OCI-LY1 (cell line): ENCODE results near the gene PTPRN2.

Experiments used
- H2AFZ ChIP-seq: fragments of 200-600 bp; sonication (generic), shearing (Covaris generic); 2 replicates; pipeline ENCODE4 v1.6.0; 2014; ENCODE audit warnings: antibody characterized with exemption, mild to moderate bottlenecking, low read length
- H3F3A ChIP-seq: fragments of 200-600 bp; sonication (generic), shearing (Covaris generic); 2 replicates; pipeline ENCODE4 v1.6.0; 2014; ENCODE audit warnings: mild to moderate bottlenecking, antibody characterized with exemption, low read length, moderate library complexity; ENCODE audit not compliant: insufficient read depth
- H3K27ac ChIP-seq: fragments of 200-600 bp; sonication (generic); 2 replicates; pipeline ENCODE4 v1.5.1; 2014; ENCODE audit warnings: low read length, mixed run types, mild to moderate bottlenecking, low read depth; ENCODE audit not compliant: poor library complexity, severe bottlenecking
- H3K27me3 ChIP-seq: fragments of 200-600 bp; sonication (generic); 2 replicates; pipeline ENCODE4 v1.6.0; 2014; ENCODE audit warnings: antibody characterized with exemption, mild to moderate bottlenecking, low read length, moderate library complexity; ENCODE audit not compliant: insufficient read depth
- H3K36me3 ChIP-seq: fragments of 200-600 bp; sonication (generic); 2 replicates; pipeline ENCODE4 v1.6.1; 2014; ENCODE audit warnings: mild to moderate bottlenecking, antibody characterized with exemption, low read length, moderate library complexity, mixed read lengths; ENCODE audit not compliant: insufficient read depth
- H3K4me1 ChIP-seq: fragments of 200-600 bp; sonication (generic); 2 replicates; pipeline ENCODE4 v1.5.1; 2014; ENCODE audit warnings: mild to moderate bottlenecking, low read length, moderate library complexity; ENCODE audit not compliant: insufficient read depth, severe bottlenecking
- H3K4me2 ChIP-seq: fragments of 200-600 bp; sonication (generic), shearing (Covaris generic); 2 replicates; pipeline ENCODE4 v1.6.1; 2014; ENCODE audit warnings: low read length
- H3K4me3 ChIP-seq: fragments of 200-600 bp; sonication (generic); 2 replicates; pipeline ENCODE4 v1.5.1; 2014; ENCODE audit warnings: low read length, low read depth, mild to moderate bottlenecking, mixed read lengths; ENCODE audit not compliant: poor library complexity, severe bottlenecking
- H3K79me2 ChIP-seq: fragments of 200-600 bp; shearing (Covaris generic); 2 replicates; pipeline ENCODE4 v1.6.1; 2016; ENCODE audit warnings: mixed run types, low read length, mixed read lengths; ENCODE audit not compliant: insufficient read depth
- H3K9ac ChIP-seq: fragments of 200-600 bp; sonication (generic), shearing (Covaris generic); 2 replicates; pipeline ENCODE4 v1.6.1; 2014; ENCODE audit warnings: mild to moderate bottlenecking, low read length, mixed read lengths
- H3K9me2 ChIP-seq: fragments of 200-600 bp; sonication (generic), shearing (Covaris generic); 2 replicates; pipeline ENCODE4 v1.6.1; 2014; ENCODE audit warnings: low read depth, mild to moderate bottlenecking, low read length, mixed read lengths
- H3K9me3 ChIP-seq: fragments of 200-600 bp; shearing (Covaris generic); 2 replicates; pipeline ENCODE4 v1.6.1; 2014; ENCODE audit warnings: low read length, mixed read lengths
- H4K20me1 ChIP-seq: fragments of 200-600 bp; sonication (generic), shearing (Covaris generic); 2 replicates; pipeline ENCODE4 v1.6.0; 2016; ENCODE audit warnings: mild to moderate bottlenecking, low read length; ENCODE audit not compliant: insufficient read depth
- CTCF ChIP-seq: fragments of 200-600 bp; sonication (generic), shearing (Covaris generic); IDR thresholded peaks from 2 replicates; pipeline ENCODE4 v1.5.1; 2017; ENCODE audit warnings: mild to moderate bottlenecking, antibody characterized with exemption, low read length, moderate library complexity, mixed read lengths
- EZH2 ChIP-seq: fragments of 200-600 bp; sonication (generic), shearing (Covaris generic); IDR thresholded peaks from 2 replicates; pipeline ENCODE4 v1.8.0; 2017; ENCODE audit warnings: borderline replicate concordance, mixed run types, mild to moderate bottlenecking, antibody characterized with exemption, low read length, moderate library complexity, mixed read lengths

PTPRN2 gene

GRCh38 chr7:157542068-157543021 is 1045.3 kb downstream of the PTPRN2 start:
- no peak overlapping the region for H2AFZ ChIP-seq
- TF ChIP-seq CTCF (no peak), EZH2 (no peak)
- H3K79me2 ChIP-seq = no peaks in the 10 kb centered on the region
- no peak overlapping the region for H3K27ac ChIP-seq
- no peaks in the 10 kb centered on the region for H3K36me3 ChIP-seq
- H3K4me3 ChIP-seq = no peak overlapping the region
- no peak overlapping the region for H3K9ac ChIP-seq
- H3F3A ChIP-seq = no peaks in the 10 kb centered on the region
- no peaks in the 10 kb centered on the region for H3K9me2 ChIP-seq
- no peaks in the 10 kb centered on the region for H3K9me3 ChIP-seq
- H3K4me1 ChIP-seq = no peaks in the 10 kb centered on the region
- peaks cover 15% of the 10 kb centered on the region; the same call in 1 of the 2 replicates for H3K27me3 ChIP-seq
- no peak overlapping the region for H3K4me2 ChIP-seq
- no peaks in the 10 kb centered on the region for H4K20me1 ChIP-seq

GRCh38 chr7:157541295-157542067 is 1046.1 kb downstream of the PTPRN2 start:
- H3K36me3 ChIP-seq = no peaks in the 10 kb centered on the region

More at GRCh38 chr7:157541295-157542067, 1046.1 kb downstream of the PTPRN2 start:
- no peak overlapping the region for H3K4me3 ChIP-seq
- H3K9ac ChIP-seq = no peak overlapping the region
- no peaks in the 10 kb centered on the region for H3K9me2 ChIP-seq
- no peak overlapping the region for H3K27ac ChIP-seq
- no peak overlapping the region for H2AFZ ChIP-seq
- no peak overlapping the region for H3K4me2 ChIP-seq
- H3K9me3 ChIP-seq = no peaks in the 10 kb centered on the region
- no peaks in the 10 kb centered on the region for H3F3A ChIP-seq
- H3K27me3 ChIP-seq = peaks cover 15% of the 10 kb centered on the region; the same call in 1 of the 2 replicates
- TF ChIP-seq EZH2 (no peak), CTCF (no peak)
- no peaks in the 10 kb centered on the region for H3K79me2 ChIP-seq
- no peaks in the 10 kb centered on the region for H4K20me1 ChIP-seq
- no peaks in the 10 kb centered on the region for H3K4me1 ChIP-seq
